Cardiac muscle cell (in vitro differentiated cells and primary cell): ENCODE data around the gene PTN. TPM values are rescaled to one million over a fixed set of nuclear protein-coding genes. Genes with fewer than 3 reads are reported as not detected.

Experiments used
- DNase-seq, 2 donors: peaks; one replicate each; pipeline versions ENCODE4 v3.0.0 to v3.0.0-alpha.2; 2010 to 2017; ENCODE audit warnings: low read depth in 1 of 2, low spot score in 1 of 2
- H3K27ac ChIP-seq: fragments of 200-600 bp; sonication (generic); 2 replicates; pipeline ENCODE4 v1.5.1; 2016
- H3K27me3 ChIP-seq: fragments of 200-600 bp; sonication (generic); 2 replicates; pipeline ENCODE4 v1.6.0; 2016; ENCODE audit warnings: control low read depth
- H3K36me3 ChIP-seq: fragments of 200-600 bp; sonication (generic); 2 replicates; pipeline ENCODE4 v1.5.1; 2016; ENCODE audit warnings: control low read depth
- H3K4me1 ChIP-seq: fragments of 200-600 bp; sonication (generic); 2 replicates; pipeline ENCODE4 v1.8.1; 2017; ENCODE audit warnings: low read depth, mild to moderate bottlenecking, mixed run types
- H3K4me3 ChIP-seq: fragments of 200-600 bp; sonication (generic); 2 replicates; pipeline ENCODE4 v1.5.1; 2016; ENCODE audit warnings: mild to moderate bottlenecking
- H3K9me3 ChIP-seq: fragments of 200-600 bp; sonication (generic); 2 replicates; pipeline ENCODE4 v1.5.1; 2017; ENCODE audit warnings: low read depth, mild to moderate bottlenecking, control low read depth
- polyA plus RNA-seq: library from polyadenylated mRNA; unstranded; fragments of >200 nt; fragmentation: Nextera tagmentation; extraction: Ambion mirVana; gene quantifications from 2 replicates; pipeline ENCODE4 v1.2.1, GENCODE V29; 2016
- total RNA-seq: library from RNA; depleted of rRNA; stranded (reverse); fragments of >200 nt; gene quantifications from 2 replicates; pipeline ENCODE4 v1.2.3, GENCODE V29; 2016
- TF ChIP-seq, protein P1 (sequence below): IDR thresholded peaks from 2 replicates; pipeline ENCODE4 v1.5.1; 2012; ENCODE audit warnings: low read depth, mild to moderate bottlenecking, low read length

Gene PTN
- total and polyA plus RNA-seq, 2 experiments from 2014 or later: 68.5 to 183 TPM

DNA sequence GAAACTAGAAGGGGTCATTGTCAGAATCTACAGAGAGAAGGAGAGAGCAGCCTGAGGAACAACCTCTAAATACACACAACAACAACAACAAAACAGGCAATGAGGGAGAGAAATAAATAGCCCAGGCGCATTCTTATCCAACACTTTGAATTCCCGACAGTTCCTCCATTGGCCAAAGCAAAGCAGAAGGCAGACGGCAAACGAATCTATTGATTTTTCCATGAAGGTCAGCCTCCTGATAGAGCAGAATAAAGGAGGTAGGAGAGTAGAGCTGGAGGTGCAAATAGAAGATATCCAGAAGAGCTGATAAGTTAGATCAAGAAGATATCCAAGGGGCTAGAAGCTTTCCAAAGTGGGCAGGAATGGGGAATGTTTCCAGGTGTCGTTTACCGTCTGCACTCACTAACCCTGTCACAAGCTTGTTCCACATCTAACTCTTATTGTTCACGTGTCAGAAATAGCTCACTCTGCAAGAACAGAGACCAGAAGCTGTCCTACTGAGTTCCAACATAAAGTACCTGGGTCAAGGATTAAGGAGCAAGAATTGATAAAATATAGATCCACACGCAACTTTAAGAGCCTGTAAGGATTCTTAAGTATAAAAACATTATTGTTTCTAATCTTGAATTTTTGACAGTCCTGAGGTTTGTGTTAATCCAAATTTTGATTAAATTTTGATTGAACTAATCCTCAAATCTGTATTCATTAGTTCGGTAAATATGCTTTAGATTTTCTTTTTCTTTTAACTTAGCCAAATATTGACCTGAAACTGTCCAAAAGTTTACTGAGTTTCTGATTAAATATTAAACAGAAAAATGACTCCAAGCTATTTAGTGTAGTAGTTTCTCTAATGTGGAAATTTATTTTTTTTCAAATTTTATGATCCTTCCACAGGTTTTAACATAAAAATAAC, 45.7 kb downstream of the PTN start:
- H3K9me3 ChIP-seq: no peaks in the 10 kb centered on the region
- H3K4me3 ChIP-seq: no peak overlapping the region
- H3K27me3 ChIP-seq: no peaks in the 10 kb centered on the region
- no peaks in the 10 kb centered on the region for H3K36me3 ChIP-seq
- peaks cover 58% of the 10 kb centered on the region for H3K4me1 ChIP-seq
- TF ChIP-seq, protein P1, sequence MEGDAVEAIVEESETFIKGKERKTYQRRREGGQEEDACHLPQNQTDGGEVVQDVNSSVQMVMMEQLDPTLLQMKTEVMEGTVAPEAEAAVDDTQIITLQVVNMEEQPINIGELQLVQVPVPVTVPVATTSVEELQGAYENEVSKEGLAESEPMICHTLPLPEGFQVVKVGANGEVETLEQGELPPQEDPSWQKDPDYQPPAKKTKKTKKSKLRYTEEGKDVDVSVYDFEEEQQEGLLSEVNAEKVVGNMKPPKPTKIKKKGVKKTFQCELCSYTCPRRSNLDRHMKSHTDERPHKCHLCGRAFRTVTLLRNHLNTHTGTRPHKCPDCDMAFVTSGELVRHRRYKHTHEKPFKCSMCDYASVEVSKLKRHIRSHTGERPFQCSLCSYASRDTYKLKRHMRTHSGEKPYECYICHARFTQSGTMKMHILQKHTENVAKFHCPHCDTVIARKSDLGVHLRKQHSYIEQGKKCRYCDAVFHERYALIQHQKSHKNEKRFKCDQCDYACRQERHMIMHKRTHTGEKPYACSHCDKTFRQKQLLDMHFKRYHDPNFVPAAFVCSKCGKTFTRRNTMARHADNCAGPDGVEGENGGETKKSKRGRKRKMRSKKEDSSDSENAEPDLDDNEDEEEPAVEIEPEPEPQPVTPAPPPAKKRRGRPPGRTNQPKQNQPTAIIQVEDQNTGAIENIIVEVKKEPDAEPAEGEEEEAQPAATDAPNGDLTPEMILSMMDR: no peak
- peak in 1 of 2 donors; percentile 24 for DNase-seq
- H3K27ac ChIP-seq: peak overlapping the region; percentile 82

DNA sequence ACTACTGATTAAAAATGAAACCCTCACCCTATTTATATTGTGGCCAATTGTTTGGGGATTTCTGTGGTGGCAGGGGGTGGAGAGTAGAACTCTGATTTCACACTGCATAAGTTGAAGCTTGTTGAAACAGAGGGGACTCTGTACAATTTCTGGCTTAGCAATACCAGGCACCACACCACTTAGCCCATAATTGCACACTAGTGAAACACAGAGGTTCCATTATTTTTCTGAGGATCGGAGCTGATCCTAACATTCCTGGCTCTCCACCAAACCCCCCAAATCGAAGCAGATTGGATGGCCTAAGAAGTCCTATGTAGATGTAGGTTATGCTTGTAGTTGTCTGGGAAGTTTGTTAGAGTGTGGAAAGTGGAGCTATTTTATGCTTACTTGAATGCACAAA, 47.0 kb downstream of the PTN start:
- Histone ChIP-seq H3K27ac (peak overlapping the region; percentile 82), H3K9me3 (no peaks in the 10 kb centered on the region), H3K4me1 (peaks cover 49% of the 10 kb centered on the region), H3K4me3 (no peak overlapping the region), H3K36me3 (no peaks in the 10 kb centered on the region), H3K27me3 (no peaks in the 10 kb centered on the region)
- TF ChIP-seq, protein P1: no peak
- no peak for DNase-seq

DNA sequence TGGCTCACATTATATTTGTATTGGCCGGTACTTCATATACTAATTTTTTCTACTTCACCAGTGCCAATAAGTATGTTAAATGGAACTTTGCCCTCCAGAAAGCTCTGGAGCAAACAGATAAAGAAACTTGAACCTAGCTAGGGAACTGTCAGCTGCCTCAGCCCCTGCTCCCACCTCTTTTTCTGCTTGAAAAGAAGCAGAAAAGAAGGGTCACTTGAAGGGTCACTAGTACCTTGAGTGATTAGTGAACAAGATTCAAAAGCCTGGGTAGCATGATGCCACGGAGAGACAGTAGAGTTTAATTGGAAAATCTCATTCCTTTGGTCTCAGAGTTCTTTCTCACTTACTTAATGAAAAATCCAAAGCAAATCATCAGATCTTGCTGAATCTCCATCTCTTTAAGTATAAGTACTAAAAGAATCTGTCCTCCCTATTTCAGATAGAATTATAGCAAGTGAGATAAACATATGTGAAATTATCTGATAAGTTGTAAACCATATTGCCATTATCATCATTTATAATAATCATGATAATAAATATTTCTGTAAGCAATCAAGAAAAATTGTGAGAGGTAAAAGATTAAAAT, 47.7 kb downstream of the PTN start:
- TF ChIP-seq, protein P1: no peak
- Histone ChIP-seq H3K4me3 (no peak overlapping the region), H3K4me1 (peaks cover 42% of the 10 kb centered on the region), H3K27me3 (no peaks in the 10 kb centered on the region), H3K9me3 (no peaks in the 10 kb centered on the region), H3K36me3 (no peaks in the 10 kb centered on the region), H3K27ac (peak overlapping the region; percentile 82)
- DNase-seq: no peak

GRCh38 chr7:137289101-137289500, 54.4 kb downstream of the PTN start:
- Histone ChIP-seq H3K4me3 (no peak overlapping the region), H3K27ac (peak overlapping the region; percentile 49), H3K36me3 (no peaks in the 10 kb centered on the region)

DNA sequence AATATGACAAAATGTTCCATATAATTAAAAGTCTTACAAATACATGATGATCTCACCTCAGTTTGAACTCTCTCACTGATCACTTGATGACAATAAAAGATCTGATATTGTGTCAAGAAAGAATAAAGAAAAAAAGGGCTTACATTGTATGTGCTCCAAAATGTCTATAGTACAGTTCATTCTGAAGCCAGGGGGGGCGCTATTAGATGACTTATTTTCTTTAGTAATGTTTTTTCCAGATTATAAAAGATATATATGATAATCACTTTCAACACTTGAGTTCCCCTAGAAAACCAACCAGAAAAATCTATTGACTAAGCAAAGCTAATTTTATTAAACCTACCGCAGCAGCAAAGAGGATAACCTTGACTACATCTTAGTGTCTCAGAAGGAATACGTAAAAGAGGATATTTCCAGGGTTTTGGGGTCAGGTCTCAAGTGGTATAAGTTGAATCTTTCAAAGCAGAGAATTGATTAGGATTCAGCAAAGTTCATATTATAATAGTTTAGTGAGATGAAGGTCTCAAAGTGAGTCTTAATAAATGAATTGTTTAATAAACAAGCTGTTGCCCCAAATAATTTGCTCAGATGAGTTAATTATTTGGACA, 55.8 kb downstream of the PTN start:
- Histone ChIP-seq H3K27me3 (no peaks in the 10 kb centered on the region), H3K36me3 (no peaks in the 10 kb centered on the region), H3K4me1 (peaks cover 4% of the 10 kb centered on the region), H3K4me3 (no peak overlapping the region), H3K27ac (no peak overlapping the region), H3K9me3 (no peaks in the 10 kb centered on the region)
- TF ChIP-seq, protein P1: peak; percentile 32
- peak in 1 of 2 donors; percentile 7 for DNase-seq

More at GRCh38 chr7:137289101-137289500, 54.4 kb downstream of the PTN start:
- Histone ChIP-seq H3K9me3 (no peaks in the 10 kb centered on the region), H3K4me1 (peaks cover 4% of the 10 kb centered on the region), H3K27me3 (no peaks in the 10 kb centered on the region)
- no peak for DNase-seq
- TF ChIP-seq, protein P1: no peak
